Neural progenitor cell (in vitro differentiated cells): ENCODE results near the gene PRRT1B.

ENCODE experiments used
- CTCF ChIP-seq: fragments of 200-600 bp; sonication (generic); IDR thresholded peaks from 2 replicates; pipeline ENCODE4 v1.5.1; 2017; ENCODE audit warnings: antibody characterized with exemption, mild to moderate bottlenecking
- EZH2 ChIP-seq: fragments of 200-600 bp; sonication (generic); IDR thresholded peaks from 2 replicates; pipeline ENCODE4 v1.6.1; 2017; ENCODE audit warnings: antibody characterized with exemption, mild to moderate bottlenecking, moderate library complexity
- EZH2phosphoT487 ChIP-seq: fragments of 200-600 bp; sonication (generic); IDR thresholded peaks from 2 replicates; pipeline ENCODE4 v1.6.1; 2017; ENCODE audit warnings: antibody characterized with exemption

GRCh38 chr9:131505012-131505411 is 40.3 kb upstream of the PRRT1B start:
- TF ChIP-seq CTCF (no peak), EZH2 (no peak), EZH2phosphoT487 (no peak)
